ENCODE measurements around the gene EXOSC1.
"Not testable (repeated sequence)": the region's sequence is repeated elsewhere in the genome, so short reads cannot be mapped to it uniquely, and the experiment has no call there.

The EXOSC1 gene

DNA sequence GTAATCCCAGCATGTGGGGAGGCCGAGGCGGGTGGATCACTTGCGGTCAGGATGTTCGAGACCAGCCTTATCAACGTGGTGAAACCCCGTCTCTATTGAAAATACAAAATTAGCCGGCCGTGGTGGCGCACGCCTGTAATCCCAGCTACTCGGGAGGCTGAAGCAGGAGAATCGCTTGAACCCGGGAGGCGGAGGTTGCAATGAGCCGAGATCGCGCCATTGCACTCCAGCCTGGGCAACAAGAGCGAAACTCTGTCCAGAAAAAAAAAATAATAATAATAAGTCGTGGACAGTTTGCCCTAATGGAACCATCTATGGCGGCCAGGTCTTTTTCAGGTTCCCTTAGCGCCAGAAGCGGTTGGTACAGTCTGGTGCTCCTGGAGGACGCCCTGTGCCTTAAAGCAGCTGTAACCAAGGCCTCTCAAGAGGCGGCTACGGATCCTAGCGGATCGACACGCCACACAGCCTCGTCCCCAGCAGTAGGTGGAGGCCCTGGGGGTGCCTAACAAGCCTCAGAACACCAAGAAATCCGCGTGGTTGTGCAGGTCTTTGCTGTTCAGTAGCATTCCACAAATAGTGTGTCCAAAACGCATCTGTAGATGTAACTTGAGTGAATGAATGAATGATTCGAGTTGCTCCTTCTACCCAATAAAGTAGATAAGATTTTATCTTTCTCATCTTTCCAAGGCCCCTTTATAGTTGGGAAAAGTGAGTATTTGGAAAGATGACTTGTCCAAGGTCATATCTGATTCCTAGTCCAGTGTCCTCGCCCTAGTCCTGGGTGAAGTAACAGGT is 18.8 kb downstream of the EXOSC1 start:
- intact Hi-C loops (cut with DNase I), result loop anchor here (2.0 kb wide), 1 partner anchor 18 kb away; no protein-coding TSS in a partner anchor
- peak in 5 of 42 donors; percentile 27 to 43 (median 31) for DNase-seq

DNA sequence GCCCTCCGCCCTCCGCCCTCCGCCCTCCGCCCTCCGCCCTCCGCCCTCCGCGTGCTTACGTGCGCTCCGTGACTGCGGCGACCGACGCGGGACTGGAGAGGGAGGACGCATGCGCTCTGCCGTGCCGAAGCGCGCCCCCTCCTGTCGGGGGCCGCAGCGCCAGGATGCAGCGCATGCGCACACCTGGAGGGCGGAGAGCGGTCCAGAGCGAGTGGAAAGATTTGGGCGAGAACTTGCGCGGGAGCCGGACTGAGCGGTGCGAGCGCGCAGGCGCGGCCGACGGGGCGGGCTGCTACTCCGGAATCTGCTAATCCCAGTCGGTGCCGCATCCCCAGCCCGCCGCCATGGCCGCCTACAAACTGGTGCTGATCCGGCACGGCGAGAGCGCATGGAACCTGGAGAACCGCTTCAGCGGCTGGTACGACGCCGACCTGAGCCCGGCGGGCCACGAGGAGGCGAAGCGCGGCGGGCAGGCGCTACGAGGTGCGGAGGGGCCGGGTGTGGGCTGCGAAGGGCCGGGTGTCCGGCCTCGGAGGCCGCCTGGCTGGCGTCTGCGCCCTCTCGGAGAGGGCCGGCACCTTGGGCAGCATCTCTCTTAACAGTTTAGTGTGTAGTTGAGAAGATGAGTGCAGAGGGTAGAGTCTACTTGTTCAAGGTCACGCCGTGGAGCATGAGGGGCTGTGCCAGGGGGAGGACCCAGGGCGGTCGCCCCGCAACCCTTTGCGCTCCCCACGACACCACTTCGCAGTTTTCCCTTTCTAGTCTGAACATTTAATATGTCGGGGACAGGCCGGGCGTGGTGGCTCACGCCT is 19.6 kb downstream of the EXOSC1 start, which contains the start of gene PGAM1:
Gene PGAM1 (plus strand): TSS at position 228 of the 812 bp plus-strand sequence. CDS start 117 bp downstream, at position 345.
- intact Hi-C loops (cut with DNase I), result loop anchor here (2.0 kb wide), 1 partner anchor 19 kb away; no protein-coding TSS in a partner anchor

DNA sequence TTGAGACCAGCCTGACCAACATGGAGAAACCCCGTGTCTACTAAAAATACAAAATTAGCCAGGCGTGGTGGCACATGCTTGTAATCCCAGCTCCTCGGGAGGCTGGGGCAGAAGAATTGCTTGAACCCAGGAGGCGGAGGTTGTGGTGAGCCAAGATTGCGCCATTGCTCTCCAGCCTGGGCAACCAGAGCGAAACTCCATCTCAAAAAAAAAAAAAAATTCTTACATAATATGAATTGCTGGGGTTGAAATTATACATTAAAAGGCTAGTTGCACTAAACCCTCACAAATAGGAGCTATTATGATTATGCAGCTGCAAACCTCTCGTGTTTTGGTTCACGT is 22.1 kb downstream of the EXOSC1 start:
- intact Hi-C loops (cut with DNase I); DNase-seq: not testable (repeated sequence)

More for the DNA sequence above, 19.6 kb downstream of the EXOSC1 start, which contains the start of gene PGAM1:
- DNase-seq, result peak; percentile 88 to 99 (median 96)

DNA sequence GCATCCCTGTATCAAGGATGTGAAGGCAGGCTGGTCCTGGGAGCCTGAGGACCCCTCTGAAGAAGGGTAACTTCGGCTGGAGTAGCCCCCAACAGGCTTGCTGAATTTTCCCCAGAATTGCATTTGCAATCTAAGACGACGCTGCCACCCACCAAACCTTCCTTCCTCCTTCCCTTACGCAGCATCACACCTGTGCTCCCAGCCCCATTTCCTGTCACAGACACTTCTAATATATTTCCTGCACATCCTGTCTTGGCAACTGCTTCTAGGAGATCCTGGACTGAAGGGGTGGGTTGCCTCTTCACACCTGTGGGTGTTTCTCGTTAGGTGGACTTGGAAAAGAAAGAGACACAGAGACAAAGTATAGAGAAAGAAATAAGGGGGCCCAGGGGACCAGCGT is 29.2 kb downstream of the EXOSC1 start:
- intact Hi-C loops (cut with DNase I), result no loop called here
- DNase-seq, result peak in 1 of 42 donors; percentile 35

DNA sequence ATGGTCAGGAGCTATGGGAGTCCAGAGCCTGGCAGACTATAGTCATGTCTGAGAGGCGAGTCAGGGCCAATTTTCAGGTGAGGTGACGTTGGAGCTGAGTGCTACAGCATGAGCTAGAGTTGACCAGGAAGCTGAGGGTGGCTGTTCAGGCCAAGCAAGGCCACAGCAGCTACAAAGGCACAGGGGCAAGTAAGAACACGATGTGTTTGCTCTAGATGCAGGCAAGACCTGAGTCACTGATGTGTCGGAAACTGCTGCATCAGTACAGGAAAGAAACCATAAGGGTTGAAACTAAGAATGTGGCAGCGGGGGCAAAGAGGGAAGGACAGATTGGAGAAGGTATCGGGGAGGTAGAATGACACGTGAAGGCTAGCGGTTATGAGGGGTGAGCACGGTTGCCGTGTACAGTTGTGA is 32.9 kb downstream of the EXOSC1 start:
- intact Hi-C loops (cut with DNase I), result no loop called here

DNA sequence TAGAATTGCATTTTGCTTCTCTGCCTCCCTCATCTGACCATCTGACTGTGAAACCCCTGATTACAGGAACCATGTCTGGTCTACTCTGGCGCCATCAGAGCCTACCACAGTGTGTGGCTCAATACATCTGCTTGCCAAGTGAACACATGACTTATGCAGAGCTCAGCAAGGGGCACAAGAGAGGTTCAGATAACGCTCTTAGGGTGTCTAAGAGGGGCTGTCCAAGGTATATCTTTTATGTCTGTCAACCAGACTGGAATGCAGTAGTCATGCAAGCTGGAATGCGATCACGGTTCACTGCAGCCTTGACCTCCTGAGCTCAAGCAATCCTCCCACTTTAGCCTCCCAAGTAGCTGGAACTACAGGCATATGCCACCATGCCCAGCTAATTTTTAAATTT is 34.4 kb downstream of the EXOSC1 start:
- DNase-seq, result no peak
- intact Hi-C loops (cut with DNase I), result no loop called here

More for the DNA sequence above, 32.9 kb downstream of the EXOSC1 start:
- DNase-seq, result no peak

DNA sequence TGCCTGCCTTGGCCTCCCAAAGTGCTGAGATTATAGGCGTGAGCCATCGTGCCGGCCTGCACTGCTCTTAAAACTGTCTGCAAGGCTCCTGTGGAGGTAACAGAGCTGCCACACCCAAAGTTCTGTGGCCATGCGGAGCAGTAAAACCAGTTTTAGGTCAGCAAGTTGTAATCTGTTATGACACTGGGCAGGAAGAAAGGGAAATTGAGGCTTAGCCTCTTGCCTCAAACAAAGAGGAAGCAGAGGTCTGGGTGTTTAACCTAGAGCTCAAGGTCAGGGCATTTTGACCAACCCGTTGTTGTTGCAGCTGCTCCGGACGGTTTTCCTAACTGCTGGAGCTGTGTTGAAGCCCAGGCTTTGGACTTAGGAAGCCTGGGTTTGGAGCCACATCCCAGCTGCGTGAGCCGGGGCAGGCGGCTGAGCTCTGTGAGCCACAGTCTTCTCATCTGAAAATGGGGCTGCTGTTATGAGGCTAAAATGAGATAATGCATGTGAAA is 37.3 kb downstream of the EXOSC1 start:
- no peak for DNase-seq
- intact Hi-C loops (cut with DNase I), result no loop called here

DNA sequence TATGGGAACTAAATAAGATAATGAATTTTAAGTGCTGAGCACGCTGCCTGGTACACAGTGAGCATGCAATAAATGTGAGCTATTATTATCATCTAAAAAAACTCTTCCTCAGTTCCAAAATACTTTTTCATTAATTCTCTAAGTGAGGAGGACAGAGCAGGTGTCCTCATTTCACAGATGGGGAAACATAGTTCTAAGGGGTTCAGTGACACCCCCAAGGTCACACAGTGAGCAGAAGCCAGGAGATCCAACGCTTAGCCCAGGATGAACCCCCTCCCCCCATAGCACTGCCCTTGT is 37.9 kb downstream of the EXOSC1 start:
- intact Hi-C loops (cut with DNase I), result no loop called here
- no peak for DNase-seq

DNA sequence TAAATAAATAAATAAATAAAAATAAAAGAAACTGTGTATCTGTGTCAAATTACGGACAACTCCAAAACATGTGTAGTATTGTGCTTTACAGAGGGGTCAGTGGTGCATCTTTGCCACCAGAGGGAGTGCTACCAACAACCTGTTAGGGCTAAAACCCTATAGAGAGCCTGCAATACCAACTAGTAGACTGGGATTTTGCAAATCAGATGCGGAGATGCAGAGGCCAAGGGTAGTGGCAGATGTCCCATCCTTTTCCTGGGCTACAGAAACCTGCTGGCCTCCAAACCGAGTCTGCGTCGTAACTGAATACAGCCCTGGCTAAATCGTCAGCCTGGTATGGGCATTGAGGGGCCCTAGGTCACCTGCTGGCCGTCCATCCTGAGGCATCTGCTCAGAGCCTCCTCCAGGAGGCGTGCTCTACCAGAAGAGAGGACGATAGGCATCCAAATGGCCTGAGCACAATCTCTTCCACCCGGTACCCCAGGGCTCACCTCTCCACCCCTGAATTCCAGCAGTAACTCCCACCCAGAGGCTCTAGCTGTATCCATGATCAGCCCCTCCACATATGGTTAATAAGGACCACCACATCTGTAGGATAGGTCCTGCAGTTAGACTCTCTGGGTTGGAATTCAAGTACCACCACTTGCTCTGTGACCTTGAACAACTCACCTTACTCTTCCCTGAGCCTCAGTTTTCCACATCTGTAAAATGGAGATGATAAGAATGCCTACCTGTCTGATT is 38.4 kb downstream of the EXOSC1 start:
- intact Hi-C loops (cut with DNase I), result no loop called here
- peak in 39 of 42 donors; percentile 20 to 84 (median 64) for DNase-seq

DNA sequence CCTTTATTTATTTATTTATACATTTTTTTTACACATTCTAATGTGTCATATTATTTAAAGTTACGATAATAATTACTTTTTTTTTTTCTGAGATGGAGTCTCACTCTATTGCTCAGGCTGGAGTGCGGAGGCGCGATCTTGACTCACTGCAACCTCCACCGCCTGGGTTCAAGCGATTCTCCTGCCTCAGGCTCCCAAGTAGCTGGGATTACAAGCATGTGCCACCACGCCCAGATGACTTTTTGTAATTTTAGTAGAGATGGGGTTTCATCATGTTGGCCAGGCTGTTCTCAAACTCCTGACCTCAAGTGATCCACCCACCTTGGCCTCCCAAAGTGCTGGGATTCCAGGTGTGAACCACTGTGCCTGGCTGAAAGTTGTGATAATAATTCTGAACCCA is 39.3 kb downstream of the EXOSC1 start:
- intact Hi-C loops (cut with DNase I); DNase-seq: not testable (repeated sequence)

DNA sequence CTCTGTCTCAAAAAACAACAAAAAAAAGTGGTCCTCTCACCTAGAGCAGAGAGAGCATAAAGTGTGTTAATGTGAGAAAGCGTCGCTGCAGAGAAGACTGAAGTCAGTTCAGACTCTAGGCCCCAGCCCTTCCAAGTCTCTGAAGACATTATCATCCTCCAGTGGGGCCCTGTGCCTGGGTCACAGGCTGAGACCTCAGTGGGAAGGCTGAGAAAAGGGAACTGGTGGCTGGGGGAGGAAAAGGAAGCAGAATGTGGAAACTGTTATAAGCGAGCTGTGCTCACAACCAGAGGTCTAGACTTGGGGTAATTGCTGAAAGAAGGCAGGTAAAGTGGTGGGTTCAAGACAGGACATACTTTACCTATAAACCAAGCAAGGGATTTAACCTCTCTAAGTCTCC is 39.7 kb downstream of the EXOSC1 start:
- peak in 6 of 42 donors; percentile 11 to 32 (median 22) for DNase-seq
- intact Hi-C loops (cut with DNase I), result no loop called here

DNA sequence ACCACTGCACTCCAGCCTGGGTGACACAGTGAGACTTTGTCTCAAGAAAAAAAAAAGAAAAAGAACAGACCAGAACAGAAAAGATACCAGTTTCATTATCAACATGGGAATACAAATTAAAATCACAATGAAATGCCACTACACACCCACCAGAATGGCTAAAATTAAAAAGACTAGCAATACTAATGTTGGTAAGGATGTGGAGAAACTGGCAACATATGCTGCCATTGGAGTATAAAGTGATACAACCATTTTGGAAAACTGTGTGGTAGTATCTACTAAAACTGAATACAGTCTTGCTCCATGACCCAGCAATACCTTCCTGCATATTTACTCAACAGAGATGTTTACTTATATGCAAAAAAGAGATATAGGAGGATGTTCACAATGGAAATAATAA is 41.8 kb downstream of the EXOSC1 start:
- intact Hi-C loops (cut with DNase I), result no loop called here
- DNase-seq, result no peak

DNA sequence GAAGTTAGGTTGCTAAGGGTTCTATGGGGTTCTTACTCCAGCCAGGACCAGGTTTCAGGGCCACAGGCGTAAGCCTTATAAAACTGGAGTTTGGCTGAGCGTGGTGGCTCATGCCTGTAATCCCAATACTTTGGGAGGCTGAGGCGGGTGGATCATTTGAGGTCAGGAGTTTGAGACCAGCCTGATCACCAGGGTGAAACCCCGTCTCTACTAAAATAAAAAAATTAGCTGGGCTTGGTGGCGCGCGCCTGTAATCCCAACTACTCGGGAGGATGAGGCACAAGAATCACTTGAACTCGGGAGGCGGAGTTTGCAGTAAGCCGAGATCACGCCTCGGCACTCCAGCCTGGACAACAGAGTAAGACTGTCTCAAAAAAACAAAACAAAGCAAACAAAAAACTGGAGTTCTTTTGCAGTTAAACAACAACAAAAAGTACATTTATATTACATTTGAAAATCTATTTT is 44.3 kb downstream of the EXOSC1 start:
- DNase-seq, result no peak
- intact Hi-C loops (cut with DNase I), result no loop called here

DNA sequence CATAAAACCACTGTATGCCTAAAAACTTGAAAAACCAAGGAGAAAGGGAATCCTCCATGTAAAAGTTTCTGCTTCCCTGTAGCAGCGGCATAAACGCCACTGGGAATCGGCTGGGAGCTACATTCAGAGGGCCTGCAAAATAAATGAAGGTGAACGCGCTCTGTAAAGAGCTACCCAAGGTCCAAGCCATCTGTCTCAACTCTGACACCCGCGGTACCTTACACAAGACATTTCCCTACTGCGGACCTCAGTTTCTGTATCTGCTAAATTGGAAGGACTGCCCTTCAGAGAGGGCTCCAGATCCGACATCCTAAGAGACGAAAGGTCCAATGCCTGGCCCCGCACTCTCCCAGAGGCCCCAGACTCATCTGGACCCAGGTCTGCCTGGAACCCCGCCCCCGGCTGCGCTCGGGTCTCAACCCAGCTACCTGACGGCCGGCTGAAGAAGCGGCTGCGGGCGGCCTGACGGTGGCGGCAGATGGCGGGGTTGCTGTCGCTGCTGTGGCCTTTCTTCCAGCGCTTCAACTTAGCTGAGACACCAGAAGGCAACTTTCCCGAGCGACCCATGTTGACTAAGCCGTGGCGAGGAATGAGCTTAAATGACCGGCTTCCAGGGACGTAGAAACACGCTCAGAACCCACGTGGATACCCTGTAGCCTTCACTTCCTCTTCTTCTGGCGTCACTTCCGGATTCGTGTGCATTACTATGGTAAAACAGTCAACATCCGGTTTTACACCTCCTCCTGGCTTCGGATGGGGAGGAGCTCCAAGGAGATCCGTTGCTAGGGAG is 44.9 kb downstream of the EXOSC1 start, which contains the start of gene RRP12:
Gene RRP12 (minus strand): TSS at position 676 of the 790 bp plus-strand sequence. CDS start 109 bp downstream, at position 567.
- intact Hi-C loops (cut with DNase I), result no loop called here
- DNase-seq, result peak; percentile 43 to 96 (median 88)

DNA sequence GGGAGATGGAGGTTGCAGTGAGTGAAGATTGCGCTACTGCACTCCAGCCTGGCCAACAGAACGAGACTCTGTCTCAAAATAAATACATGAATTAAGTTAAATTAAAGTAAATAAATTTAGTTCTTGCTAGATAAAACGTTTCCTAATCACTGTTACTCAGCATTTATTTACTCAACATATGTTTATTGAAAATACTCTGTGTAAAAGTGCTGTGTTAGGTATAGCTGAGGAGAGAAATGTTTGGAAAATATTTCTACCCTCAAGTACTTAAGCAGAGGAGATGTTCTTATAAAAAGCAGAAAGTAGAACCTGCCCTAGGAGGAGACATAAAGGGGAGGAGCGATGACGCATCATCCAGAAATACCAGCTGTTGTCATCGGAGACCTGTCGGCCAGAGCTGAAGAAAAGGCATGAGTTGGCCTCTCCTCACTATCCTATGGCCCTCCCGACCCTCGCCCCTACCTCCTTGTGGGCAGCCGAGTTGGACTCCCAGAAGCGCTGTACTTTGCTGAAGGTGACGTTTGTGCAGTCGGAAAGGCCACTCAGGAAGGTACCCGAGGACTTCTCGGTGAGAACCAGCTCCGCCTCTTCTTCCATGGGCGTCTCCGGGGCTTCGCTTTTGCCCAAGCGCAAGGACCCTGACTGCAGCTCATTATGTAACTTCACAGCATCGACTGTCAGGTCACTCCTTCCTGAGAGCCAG is 45.8 kb downstream of the EXOSC1 start:
- intact Hi-C loops (cut with DNase I), result no loop called here
- DNase-seq, result peak in 34 of 42 donors; percentile 10 to 84 (median 48)

DNA sequence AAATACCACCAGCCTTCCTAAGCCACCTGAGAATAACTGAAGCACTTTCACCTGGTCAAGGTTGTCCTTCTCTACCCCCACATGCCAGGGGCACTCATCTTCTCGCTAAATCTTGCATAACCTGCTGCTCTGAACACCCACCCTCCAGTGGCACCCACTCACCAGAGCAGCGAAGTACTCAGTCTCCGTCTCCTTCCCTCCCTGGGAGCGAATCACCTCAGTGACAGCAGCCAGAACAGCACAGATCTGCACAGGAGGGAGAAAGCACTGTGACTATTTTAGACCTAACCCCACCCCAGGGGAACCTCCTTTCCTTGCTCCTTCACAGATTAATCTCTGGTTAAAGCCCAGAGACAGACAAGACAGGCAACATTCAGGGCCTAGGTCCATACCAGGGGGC is 49.8 kb downstream of the EXOSC1 start:
- intact Hi-C loops (cut with DNase I), result no loop called here
- DNase-seq, result peak; percentile 19 to 96 (median 75)

DNA sequence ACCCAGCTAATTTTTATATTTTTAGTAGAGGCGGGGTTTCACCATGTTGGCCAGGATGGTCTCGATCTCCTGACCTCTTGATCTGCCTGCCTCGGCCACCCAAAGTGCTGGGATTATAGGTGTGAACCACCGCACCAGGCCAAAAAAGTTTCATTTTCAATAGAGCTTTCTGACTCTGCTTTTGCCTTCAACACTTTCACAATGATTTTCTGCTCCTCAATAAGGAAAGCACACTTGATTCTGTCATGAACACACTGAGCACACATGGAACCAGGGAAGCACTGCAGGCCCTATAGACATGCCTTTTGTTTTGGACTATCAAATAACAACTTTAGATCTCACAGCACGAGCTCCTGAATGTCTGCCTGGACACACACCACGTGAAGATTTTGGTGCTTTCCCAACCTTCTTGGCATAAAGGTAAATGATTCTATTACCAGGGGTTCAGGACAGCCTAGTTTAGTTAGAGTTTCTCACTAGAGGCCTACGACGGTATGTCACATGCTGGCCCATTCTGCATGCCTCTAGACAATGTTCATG is 52.7 kb downstream of the EXOSC1 start:
- intact Hi-C loops (cut with DNase I), result no loop called here
- DNase-seq, result no peak
